Activated CD4-positive, alpha-beta T cell treated with anti-CD3 and anti-CD28 coated beads, Interleukin-2, amount 50 U/mL, for 48 hours (primary cell): Measurements from ENCODE around the gene CEP70.
"Not testable (repeated sequence)": the region's sequence is repeated elsewhere in the genome, so short reads cannot be mapped to it uniquely, and the experiment has no call there.

Experiments
- DNase-seq, 2 experiments: peaks; one replicate each; pipeline ENCODE4 v3.0.0-alpha.2; 2020

Gene CEP70

DNA sequence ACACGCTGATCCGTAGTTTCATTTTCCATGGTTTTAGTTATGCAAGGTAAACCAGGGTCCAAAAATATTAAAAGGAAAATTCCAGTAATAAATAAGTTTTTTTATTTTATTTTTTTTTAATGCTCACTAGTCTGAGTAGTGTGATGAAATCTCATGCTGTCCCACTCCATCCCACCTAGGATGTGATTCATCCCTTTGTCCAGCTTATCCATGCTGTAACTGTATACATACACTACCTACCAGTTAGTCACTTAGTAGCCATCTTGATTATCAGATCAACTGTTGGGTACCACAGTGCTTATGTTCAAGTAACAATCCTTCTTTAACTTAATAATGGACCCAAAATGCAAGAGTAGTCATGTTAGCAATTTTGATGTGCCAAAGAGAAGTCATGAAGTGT lies 84.5 kb downstream of the CEP70 start:
- DNase-seq: no peak

DNA sequence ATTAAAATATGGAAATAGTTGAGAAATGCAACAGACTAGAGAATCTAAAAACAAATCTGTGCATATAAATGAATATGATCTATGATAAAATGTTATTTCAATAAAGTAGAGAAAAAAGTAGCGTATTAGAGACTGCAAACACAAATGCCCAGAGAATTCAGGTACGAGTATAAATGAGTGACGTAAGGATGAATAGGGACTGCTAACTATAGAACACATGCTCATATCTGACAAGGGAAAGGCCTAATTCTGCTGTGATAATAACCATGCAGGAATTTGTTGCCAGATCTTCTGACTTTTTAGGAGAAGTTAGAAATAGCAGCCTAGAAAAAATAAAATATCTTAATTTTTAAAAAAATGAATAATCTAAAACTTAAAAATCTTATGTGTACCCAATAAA lies 86.5 kb downstream of the CEP70 start:
- no peak for DNase-seq

DNA sequence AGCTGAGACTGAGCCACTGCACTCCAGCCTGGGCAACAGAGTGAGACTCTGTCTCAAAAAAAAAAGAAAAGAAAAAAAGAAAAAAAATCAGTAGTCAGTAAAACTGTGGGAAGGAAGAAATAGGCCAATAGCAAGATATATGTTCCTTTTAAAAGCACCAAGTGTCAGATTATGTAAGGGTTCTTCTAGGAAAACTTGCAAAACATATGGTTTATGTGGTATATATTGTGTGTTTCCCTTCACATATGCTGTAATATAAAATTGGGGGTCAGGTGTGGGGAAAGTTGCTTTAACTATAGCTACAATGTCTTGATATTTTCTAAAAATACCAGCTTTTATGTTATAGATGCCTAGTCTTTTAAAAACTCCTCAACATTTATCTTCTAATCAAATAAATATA lies 95.1 kb downstream of the CEP70 start:
- DNase-seq: no peak

DNA sequence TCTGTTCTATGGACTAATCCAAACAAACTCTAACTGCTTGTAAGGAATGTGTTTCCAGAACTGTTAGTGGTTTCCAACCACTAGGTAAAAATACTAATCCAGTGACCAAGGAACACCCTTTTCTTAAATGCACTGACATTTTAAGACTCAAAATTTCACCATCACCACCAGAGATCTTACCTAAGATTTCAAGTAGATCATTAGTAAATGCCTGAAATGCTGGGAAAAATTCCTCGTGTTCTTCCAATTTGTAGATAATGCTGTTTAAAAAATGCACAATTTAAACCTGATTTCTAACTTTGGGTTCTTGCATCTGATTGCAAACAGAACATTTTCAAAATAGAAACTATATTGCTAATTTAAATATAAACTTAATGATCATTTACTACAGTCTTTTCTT lies 96.2 kb downstream of the CEP70 start:
- no peak for DNase-seq

DNA sequence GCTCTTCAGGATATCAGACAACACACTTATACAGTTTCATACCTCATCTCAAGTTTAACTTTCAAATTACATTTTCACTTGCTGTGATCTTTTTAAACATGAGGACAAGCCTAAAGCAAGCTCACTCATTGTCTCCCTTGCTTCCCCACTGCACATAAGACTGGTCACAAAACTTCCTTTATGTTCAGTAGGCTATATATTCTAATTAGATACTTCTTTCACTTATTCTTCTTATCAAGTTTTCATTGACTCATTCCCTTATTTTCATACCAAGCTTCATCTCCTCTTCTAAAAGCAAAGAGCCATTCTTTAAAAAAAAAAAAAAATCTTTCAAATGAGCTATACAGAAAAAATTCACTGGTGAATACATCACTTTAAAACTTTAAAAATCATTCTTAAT lies 97.0 kb downstream of the CEP70 start:
- no peak for DNase-seq

DNA sequence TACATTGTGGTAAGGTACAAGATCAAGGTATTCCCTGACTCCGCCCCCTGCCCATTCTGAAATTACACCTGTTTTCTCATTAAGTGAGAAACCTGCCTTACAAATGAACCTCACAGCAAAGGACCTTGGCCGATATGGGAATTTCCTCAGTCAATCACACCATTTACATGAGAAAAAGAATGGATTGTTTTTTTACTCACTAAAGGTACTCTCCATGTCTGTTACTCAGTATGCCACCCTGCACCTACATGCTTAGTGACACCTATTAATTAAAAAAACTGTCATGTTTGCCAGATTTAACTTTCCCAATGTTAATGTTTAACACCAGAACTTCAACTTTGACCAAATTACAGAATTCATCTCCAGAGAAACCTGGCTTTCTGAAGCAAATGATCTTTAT lies 97.6 kb downstream of the CEP70 start:
- DNase-seq: no peak

DNA sequence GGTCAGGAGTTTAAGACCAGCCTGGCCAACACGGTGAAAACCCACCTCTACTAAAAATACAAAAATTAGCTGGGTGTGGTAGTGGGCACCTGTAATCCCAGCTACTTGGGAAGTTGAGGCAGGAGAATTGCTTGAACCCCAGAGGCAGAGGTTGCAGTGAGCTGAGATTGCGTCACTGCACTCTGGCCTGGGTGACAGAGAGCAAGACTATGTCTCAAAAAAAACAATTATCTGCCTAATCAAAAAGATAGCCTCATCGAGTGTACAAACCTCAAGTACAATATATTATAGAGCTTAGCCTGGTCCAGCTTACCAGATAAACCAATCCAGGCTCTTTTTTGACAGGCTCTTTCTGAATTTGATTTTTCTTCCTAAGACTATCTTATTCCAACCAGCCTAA lies 98.4 kb downstream of the CEP70 start:
- DNase-seq: not testable (repeated sequence)

DNA sequence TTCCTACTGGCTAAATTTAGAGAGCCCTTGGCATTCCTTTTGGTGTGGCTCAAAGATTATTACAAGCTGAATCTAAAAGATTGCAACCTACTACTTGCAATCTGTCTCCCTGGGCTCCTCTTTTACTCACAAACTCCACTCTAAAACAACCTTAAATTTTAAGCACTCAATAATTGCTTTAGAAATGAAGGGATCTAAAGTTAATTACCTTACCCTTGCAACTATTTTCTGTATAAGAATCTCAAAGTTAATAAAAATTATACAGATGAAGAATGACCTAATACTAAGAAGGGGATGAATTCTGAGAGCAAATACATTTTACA lies 99.5 kb downstream of the CEP70 start:
- DNase-seq: no peak

DNA sequence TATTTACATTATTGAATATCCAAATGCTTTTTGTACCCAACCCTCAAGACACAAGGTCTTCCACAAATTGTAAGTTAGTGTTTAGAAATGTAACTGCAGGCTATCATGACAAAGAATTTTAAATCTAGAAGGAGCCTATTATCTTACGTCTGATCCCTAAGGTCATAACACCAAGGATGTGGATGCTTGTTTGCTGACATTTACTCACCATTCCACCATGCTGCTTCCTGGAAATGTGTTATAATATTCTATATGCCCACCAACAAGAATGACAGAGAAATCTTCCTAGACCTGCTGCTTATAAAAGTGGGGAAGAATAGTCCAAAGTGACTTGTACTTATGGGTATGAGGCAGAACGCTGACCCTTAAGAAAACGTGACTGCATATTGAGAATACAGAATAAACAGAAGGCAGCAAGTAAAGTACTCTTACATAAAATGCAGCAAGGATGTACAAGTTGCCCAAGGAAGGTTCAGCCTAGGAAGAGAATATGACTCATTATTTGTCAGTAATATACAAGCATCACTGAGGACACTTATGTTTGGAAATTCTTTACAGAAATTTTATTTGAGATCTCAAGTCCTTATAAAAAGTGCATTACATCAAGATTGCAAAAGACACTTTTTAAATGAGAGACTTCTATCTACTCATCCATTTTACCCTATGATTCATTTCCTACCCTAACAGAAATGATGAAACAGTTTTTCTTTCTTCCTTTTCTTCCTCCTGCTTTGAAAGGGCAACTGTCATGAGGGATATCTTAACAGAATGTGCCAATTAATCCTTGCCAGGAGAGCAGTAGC lies 100.1 kb downstream of the CEP70 start:
- DNase-seq: no peak

DNA sequence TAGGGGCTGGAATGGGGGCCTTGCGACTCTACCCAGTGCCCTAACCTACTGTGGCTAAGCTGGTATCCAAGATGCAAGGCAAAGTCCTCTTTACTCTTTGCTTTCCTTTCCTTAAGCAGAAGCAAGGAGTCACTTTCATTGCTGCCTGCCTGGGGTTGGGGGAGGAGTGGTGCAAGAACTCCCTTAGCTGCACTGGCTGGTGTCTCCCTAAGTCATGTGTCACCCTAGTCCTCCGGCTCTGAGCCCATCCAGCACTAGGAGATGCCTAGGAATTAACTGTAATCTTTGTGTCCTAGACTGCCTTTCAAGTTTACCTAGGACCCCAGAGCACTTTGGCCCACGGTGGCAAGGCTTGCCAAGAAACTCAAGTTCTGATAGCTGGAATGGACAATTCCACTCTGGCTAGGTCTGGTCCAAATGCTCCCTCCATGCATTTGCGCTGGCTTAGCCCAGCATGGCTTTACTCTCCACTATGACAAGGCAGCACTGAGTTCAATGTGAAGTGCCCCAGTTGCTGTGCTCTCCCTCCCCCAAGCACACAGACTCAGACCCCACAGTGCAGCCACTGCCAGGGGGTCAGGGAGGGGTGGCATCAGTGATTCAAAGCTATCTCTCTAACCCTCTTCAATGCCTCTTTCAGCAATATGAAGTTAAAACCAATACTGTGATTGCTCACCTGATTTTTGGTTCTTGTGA lies 100.9 kb downstream of the CEP70 start:
- no peak for DNase-seq

DNA sequence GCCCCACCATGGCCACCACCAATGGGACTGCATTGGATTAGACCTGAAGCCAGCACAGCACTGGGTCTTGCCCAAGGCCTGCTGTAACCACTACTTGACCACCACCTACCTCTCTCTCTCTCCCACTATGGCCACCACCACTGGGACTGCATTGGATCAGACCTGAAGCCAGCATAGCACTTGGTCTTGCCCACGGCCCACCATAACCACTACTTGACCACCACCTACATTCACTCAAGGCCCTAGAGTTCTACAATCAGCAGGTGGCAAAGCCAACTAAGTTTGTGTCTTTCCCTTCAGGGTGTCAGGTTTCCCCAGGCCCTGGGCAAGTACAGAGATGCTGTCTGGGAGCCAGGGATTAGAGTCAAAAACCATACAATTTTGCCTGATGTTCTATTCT lies 102.1 kb downstream of the CEP70 start:
- DNase-seq: no peak

DNA sequence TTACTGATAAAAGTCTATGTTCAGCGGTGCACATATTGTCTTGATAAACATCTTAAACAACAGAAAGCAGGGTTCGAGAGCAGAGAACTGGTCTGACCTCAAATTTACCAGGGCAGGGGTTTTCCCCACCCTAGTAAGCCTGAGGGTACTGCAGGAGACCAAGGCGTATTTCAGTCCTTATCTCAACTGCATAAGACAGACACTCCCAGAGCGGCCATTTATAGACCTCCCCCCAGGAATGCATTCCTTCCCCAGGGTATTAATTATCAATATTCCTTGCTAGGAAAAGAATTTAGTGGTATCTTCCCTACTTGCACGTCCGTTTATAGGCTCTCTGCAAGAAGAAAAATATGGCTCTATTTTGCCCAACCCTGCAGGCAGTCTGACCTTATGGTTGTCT lies 107.5 kb downstream of the CEP70 start:
- DNase-seq: not testable (repeated sequence)

DNA sequence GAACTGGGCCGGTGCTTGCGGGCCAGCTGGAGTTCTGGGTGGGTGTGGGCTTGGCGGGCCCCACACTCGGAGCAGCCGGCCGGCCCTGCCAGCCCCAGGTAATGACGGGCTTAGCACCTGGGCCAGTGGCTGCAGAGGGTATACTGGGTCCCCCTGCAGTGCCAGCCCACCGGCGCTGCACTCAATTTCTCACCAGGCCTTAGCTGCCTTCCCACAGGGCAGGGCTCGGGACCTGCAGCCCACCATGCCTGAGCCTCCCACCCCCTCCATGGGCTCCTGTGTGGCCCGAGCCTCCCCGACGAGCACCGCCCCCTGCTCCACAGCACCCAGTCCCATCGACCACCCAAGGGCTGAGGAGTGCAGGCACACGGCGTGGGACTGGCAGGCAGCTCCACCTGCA lies 109.4 kb downstream of the CEP70 start:
- DNase-seq: not testable (repeated sequence)

DNA sequence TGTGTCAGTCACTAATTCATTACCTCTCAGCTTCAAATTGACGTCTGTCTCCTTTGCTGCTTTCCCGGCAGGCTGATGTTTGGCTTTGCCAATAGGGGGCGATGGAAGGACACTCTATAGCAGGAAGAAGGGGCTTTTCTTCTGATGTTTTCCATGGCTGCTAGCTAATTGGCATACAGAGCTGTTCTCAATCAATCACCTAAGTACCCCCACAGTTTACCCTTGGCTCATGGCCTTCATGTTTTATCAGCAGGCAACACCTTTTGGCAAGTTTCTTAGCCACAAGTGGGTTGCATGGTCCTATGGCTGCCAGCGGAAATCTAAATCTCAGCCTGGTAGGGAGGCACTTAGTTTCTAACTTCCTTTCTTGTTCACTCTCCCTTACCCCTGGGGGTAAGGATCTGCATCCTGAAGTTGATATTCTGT lies 114.6 kb downstream of the CEP70 start:
- peak; percentile 21 to 36 for DNase-seq

DNA sequence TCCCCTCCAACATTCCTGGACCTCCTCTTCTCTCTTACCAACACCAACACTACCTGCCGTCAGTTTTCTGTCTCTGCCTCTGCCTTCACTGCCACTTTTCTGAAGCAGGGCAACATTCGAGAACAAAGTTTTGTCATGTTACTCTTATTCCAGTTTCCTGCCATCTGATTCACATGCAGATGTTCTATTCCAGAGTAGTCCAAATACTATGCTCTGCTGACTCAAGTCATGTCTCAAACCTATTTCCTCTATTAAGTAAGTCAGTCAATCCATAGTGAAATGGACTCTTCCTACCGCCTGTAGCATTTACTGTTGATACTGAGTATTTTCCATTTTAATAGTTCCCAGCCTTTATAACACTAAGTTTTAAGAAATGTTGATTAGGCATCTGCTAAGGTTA lies 116.3 kb downstream of the CEP70 start:
- no peak for DNase-seq

DNA sequence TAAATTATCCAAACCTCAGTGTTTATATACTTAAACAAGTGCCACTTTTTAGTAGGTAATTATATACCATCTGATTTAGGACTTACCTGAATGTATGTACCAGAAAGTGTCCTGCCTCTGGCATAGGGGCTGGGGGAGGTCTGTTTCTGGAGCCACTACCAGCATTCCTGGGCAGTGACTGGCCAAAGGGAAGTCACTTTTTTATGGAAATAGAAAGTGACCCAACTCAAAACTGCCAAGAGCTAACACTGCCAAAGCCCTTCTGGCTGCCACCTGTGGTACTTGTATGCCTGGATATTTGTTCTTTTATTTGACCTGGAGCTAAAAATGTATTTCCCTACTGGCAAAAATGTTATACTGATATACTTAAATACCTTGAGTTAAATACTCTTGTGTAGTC lies 116.9 kb downstream of the CEP70 start:
- DNase-seq: no peak

DNA sequence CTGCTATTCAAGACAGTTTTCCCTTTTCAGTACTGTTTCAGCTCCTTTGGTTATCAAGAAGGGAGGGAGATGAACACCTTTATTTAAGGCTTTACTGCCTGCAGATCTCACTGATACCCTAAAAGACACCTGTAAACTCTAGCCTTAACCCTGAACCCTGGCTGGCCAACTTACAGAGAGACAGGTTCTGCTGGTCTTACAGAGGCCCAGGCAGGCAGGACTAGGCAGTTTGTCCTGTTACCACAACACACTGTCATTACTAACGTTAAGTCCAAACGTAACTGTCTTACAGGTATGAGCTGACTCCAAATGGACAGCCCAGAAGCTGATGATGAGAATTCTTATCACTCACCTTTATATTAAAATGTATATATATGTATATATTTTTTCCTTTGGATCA lies 117.5 kb downstream of the CEP70 start:
- DNase-seq: no peak

DNA sequence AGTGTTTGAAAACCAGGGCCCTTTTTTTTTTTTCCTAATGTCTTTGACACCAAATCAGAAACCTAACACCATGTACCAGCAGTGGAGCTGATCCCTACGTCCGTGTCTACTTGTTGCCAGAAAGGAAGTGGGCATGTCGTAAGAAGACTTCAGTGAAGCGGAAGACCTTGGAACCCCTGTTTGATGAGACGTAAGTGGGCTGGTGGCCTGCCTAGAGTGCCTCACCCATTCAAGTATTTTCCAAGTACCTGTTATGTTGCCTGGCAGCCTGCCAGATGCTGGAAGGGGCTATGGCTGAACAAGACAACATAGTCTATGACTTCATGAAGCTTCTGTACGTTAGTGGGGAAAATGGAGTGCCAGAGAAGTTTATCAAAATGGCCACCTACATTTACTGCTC lies 119.9 kb downstream of the CEP70 start:
- no peak for DNase-seq

DNA sequence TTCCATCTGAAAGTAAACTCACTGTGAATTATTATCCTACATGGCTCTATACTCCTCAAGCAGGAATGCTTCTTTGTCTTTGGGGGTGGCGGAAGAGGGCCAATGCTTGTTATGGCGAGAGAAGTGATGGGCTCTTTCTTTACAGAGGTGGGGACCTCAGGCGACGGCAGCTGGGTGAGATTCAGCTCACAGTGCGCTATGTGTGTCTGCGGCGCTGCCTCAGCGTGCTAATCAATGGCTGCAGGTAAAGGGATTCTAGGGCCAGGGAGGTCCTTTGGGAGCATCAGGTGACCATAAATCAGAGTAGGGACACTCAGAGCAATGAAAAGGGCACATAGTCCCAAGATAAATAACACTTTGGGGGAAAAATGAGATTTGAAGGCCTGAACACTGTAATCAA lies 120.7 kb downstream of the CEP70 start:
- no peak for DNase-seq

DNA sequence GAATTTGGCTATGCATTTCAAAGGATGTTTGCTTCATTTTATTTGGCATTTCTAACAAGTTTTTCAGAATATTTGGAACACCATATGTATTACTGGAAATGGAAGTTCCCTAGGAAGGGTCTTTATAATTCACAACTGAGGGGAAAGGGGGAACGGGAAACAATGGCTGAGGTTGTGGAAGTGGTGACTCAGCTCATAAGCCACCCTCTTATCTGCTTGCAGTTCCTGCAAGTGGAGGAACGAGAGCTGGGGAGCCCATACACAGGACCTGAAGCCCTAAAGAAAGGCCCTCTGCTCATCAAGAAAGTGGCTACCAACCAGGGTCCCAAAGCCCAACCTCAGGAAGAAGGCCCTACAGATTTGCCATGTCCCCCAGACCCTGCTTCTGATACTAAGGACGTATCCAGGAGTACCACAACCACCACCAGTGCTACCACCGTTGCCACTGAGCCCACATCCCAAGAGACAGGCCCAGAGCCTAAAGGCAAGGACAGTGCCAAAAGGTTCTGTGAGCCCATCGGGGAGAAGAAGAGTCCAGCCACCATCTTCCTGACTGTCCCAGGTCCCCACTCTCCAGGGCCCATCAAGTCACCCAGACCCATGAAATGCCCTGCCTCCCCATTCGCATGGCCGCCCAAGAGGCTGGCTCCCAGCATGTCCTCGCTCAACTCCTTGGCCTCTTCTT lies 121.8 kb downstream of the CEP70 start:
- DNase-seq: no peak

DNA sequence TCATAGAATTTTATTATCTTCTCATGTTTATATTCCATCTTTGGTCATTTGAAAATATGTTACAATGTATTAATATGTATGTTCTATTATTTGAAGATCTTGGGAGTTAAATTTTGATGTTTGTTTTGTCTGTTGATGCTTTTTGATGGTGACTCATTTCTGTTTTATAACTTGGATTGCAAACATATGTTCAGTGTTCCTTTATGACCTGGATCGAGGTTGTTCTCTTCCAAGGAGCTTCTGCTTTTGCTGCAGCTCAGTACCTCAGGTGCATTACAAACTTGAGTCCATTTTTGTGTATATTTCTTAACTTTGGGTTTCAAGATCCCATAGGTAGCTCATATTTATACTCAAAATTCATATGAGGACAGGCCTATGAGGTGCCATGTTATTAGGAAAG lies 122.6 kb downstream of the CEP70 start:
- DNase-seq: no peak

DNA sequence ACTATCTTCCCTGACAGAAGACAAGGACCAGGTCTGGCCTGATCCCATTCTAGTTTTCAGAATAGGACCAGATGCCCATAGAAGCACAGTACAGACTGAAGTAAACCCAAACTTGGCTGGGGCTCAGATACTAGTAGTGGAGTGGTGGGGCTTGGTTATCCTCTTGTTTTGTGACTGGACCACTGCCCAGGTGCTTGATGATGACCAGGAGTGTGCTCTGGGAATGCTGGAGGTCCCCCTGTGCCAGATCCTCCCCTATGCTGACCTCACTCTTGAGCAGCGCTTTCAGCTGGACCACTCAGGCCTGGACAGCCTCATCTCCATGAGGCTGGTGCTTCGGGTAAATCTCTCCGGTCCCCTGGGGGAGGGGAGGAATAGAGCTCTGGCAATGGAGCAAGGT lies 123.4 kb downstream of the CEP70 start:
- DNase-seq: no peak

DNA sequence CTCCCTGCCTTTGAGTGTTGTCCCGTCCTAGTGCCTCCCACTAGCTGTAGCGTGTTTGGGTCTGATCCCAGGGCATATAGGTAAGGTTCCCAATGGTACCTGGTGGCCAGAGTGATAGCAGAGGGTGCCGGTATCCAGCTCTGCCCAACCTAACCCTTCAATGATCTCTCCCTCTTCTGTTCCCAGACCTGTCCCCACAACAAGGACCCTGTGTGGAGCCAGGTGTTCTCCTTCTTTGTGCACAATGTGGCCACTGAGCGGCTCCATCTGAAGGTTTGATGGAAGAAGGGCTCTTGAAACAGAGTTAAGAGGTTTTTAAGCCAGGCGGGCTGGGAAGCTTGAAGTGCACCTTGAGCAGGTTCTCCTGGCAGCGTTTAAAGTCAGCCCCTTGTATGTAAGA lies 124.2 kb downstream of the CEP70 start:
- DNase-seq: no peak

DNA sequence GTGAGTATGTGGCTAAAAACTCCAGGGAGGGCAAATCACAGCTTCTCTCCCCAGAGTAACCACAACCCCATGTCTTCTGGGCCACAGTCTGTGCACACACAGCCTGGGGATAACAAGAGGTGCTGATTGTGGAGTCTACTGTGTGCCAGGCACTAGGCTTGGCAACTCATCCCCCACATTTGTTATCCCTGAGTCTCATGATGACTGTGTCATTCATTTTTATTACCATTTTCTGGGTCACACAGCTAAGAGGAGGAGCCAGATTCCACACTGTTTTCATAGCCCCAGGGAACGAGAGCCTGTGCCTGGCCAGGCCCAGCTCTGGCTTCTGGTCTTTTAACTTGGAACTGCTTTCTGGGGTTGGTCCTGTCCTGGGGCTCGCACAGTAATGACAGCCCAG lies 125.2 kb downstream of the CEP70 start:
- no peak for DNase-seq
